IMR-90 (cell line): ENCODE data around the gene MPP1. TPM values are rescaled to one million over a fixed set of nuclear protein-coding genes. Genes with fewer than 3 reads are reported as not detected.

Experiments
- ATAC-seq: fragments of 200-7000 bp; cut with Tn5 transposase; 2 replicates; pipeline ENCODE4 v1.9.1; 2020; ENCODE audit warnings: low read depth, mild to moderate bottlenecking, moderate library complexity
- BruUV-seq: library from RNA; stranded (reverse); fragments of 400-500 nt; replicated peaks from 2 replicates; lab custom pipeline; 2021; lab: Mats Ljungman, UMichigan
- CTCF ChIA-PET: fragments of 300-600 bp; formaldehyde crosslinking; extraction: SDS; loops from one replicate; lab custom pipeline; 2021; ENCODE audit warnings: antibody characterized with exemption; lab: Yijun Ruan, JAX
- POLR2A ChIA-PET: fragments of 300-600 bp; sonication (Branson Sonifier 250); formaldehyde crosslinking; loops from one replicate; lab custom pipeline; 2022; ENCODE audit warnings: antibody characterized with exemption; ENCODE audit not compliant: unreplicated experiment; lab: Charles Lee
- DNase-seq: peaks from one replicate; pipeline ENCODE4 v3.0.0; 2013
- H2AFZ ChIP-seq: replicated peaks from 2 replicates; pipeline ENCODE3; 2013; ENCODE audit warnings: low read length, mild to moderate bottlenecking; ENCODE audit not compliant: poor library complexity
- H2AK5ac ChIP-seq: 2 replicates; pipeline ENCODE4 v1.6.1; 2013; ENCODE audit warnings: low read depth, low read length, inconsistent platforms
- H2AK9ac ChIP-seq: replicated peaks from 2 replicates; pipeline ENCODE3; 2013; ENCODE audit warnings: mild to moderate bottlenecking, low read depth, low read length, moderate library complexity; ENCODE audit not compliant: poor library complexity
- H2BK120ac ChIP-seq: 2 replicates; pipeline ENCODE4 v1.6.1; 2013; ENCODE audit warnings: low read depth, low read length, inconsistent platforms
- H2BK15ac ChIP-seq: 3 replicates; pipeline ENCODE4 v1.6.1; 2013; ENCODE audit warnings: low read depth, low read length, inconsistent platforms
- H2BK20ac ChIP-seq: 2 replicates; pipeline ENCODE4 v1.6.1; 2013; ENCODE audit warnings: low read depth, mild to moderate bottlenecking, inconsistent platforms, low read length, moderate library complexity
- H2BK5ac ChIP-seq: 2 replicates; pipeline ENCODE4 v1.6.1; 2013; ENCODE audit warnings: mild to moderate bottlenecking, low read depth, low read length, inconsistent platforms; ENCODE audit not compliant: poor library complexity, severe bottlenecking
- H3K14ac ChIP-seq: replicated peaks from 2 replicates; pipeline ENCODE4 v1.6.1; 2013; ENCODE audit warnings: low read depth, low read length, inconsistent platforms
- H3K18ac ChIP-seq: 2 replicates; pipeline ENCODE4 v1.6.1; 2013; ENCODE audit warnings: low read depth, low read length, control low read depth
- H3K23ac ChIP-seq: 2 replicates; pipeline ENCODE4 v1.6.1; 2013; ENCODE audit warnings: low read depth, low read length, inconsistent platforms
- H3K27ac ChIP-seq: 2 replicates; pipeline ENCODE4 v1.5.1; 2013; ENCODE audit warnings: mild to moderate bottlenecking, control low read depth, low read length; ENCODE audit not compliant: insufficient read depth
- H3K27me3 ChIP-seq: 2 replicates; pipeline ENCODE4 v1.6.1; 2013; ENCODE audit warnings: low read length; ENCODE audit not compliant: control insufficient read depth, insufficient read depth
- H3K36me3 ChIP-seq: 2 replicates; pipeline ENCODE4 v1.6.1; 2013; ENCODE audit warnings: low read length, mixed read lengths; ENCODE audit not compliant: control insufficient read depth, insufficient read depth
- H3K4ac ChIP-seq: 2 replicates; pipeline ENCODE4 v1.6.1; 2013; ENCODE audit warnings: low read depth, low read length, inconsistent platforms
- H3K4me1 ChIP-seq: 2 replicates; pipeline ENCODE4 v1.6.1; 2013; ENCODE audit warnings: low read length, mixed read lengths; ENCODE audit not compliant: control insufficient read depth, insufficient read depth
- H3K4me2 ChIP-seq: 2 replicates; pipeline ENCODE4 v1.6.1; 2013; ENCODE audit warnings: low read depth, mild to moderate bottlenecking, control low read depth, low read length, moderate library complexity
- H3K4me3 ChIP-seq: 2 replicates; pipeline ENCODE4 v1.5.1; 2013; ENCODE audit warnings: low read depth, mild to moderate bottlenecking, control low read depth, low read length, moderate library complexity; ENCODE audit not compliant: insufficient read depth
- H3K56ac ChIP-seq: 2 replicates; pipeline ENCODE4 v1.6.1; 2013; ENCODE audit warnings: low read length, inconsistent platforms; ENCODE audit not compliant: insufficient read depth; ENCODE audit errors: extremely low read depth
- H3K79me1 ChIP-seq, 2 experiments: 2 replicates each; pipeline ENCODE4 v1.6.1; 2013; ENCODE audit warnings: low read length in 2 of 2, inconsistent platforms in 1 of 2, low read depth in 1 of 2
- H3K9ac ChIP-seq: 2 replicates; pipeline ENCODE4 v1.6.1; 2013; ENCODE audit warnings: low read depth, low read length, control low read depth
- H3K9me1 ChIP-seq: 2 replicates; pipeline ENCODE4 v1.6.1; 2013; ENCODE audit warnings: low read length, inconsistent platforms; ENCODE audit not compliant: insufficient read depth
- H3K9me3 ChIP-seq: 2 replicates; pipeline ENCODE4 v1.6.1; 2013; ENCODE audit warnings: low read length; ENCODE audit not compliant: control insufficient read depth, insufficient read depth
- H4K20me1 ChIP-seq: 2 replicates; pipeline ENCODE4 v1.6.1; 2013; ENCODE audit warnings: low read length, inconsistent platforms; ENCODE audit not compliant: insufficient read depth
- H4K5ac ChIP-seq: 2 replicates; pipeline ENCODE4 v1.6.1; 2013; ENCODE audit warnings: mild to moderate bottlenecking, low read depth, low read length, control low read depth
- H4K8ac ChIP-seq, 2 experiments: 2 replicates each; pipeline ENCODE4 v1.6.1; 2013; ENCODE audit warnings: low read depth in 2 of 2, low read length in 2 of 2, control low read depth in 1 of 2, inconsistent platforms in 1 of 2
- H4K91ac ChIP-seq: 2 replicates; pipeline ENCODE4 v1.6.1; 2013; ENCODE audit warnings: low read depth, low read length, inconsistent platforms; ENCODE audit not compliant: insufficient read depth
- MXI1 ChIP-seq: IDR thresholded peaks from 2 replicates; pipeline ENCODE4 v1.6.1; 2012; ENCODE audit warnings: low read depth, mild to moderate bottlenecking, low read length, moderate library complexity, borderline replicate concordance
- NFE2L2 ChIP-seq: fragments of 150-350 bp; IDR thresholded peaks from 2 replicates; pipeline ENCODE4 v1.6.1; 2016; ENCODE audit warnings: low read depth, mild to moderate bottlenecking, low read length
- dilution Hi-C: fragments of 300-500 bp; cut with HindIII; formaldehyde crosslinking; loops from one replicate; pipeline ENCODE4 v1.14.3; 2018; ENCODE audit warnings: low sequenced_read_pairs; ENCODE audit not compliant: unreplicated experiment
- in situ Hi-C: fragments of 300-500 bp; cut with MboI; formaldehyde crosslinking; loops from 3 replicates; pipeline ENCODE4 v1.14.3; 2019; ENCODE audit warnings: low sequenced_read_pairs, inconsistent platforms, mixed read lengths
- intact Hi-C: fragments of 100-400 bp; cut with micrococcal nuclease; formaldehyde crosslinking; loops from 2 replicates; pipeline ENCODE4 v1.10.0; 2022
- polyA plus RNA-seq, 3 experiments: library from polyadenylated mRNA; depleted of rRNA; stranded (reverse); fragments of >200 nt; gene quantifications; 2 replicates each; pipeline ENCODE4 v1.2.3, GENCODE V29; 2012; ENCODE audit warnings: low replicate concordance in 1 of 3
- total RNA-seq: library from RNA; depleted of rRNA; stranded (reverse); fragments of >200 nt; gene quantifications from 2 replicates; pipeline ENCODE4 v1.2.3, GENCODE V29; 2012

MPP1 gene
- total and polyA plus RNA-seq, 2 of the 4 experiments (the other 2 are of a cell fraction): 35.2 to 43.0 TPM

- Histone ChIP-seq H3K4me1 (no peaks in the 10 kb centered on the region; the same call in 1 of the 2 replicates), H3K4me3 (no peak overlapping the region), H3K23ac (no peak overlapping the region), H2AK5ac (no peak overlapping the region), H3K27me3 (no peaks in the 10 kb centered on the region), H3K9me1 (no peaks in the 10 kb centered on the region), H3K9me3 (no peaks in the 10 kb centered on the region), H2AFZ (no peak overlapping the region), H3K4me2 (no peak overlapping the region), H3K18ac (no peak overlapping the region), H4K5ac (no peak overlapping the region), H3K9ac (no peak overlapping the region), H3K36me3 (no peaks in the 10 kb centered on the region), H3K56ac (no peak overlapping the region), H2BK5ac (no peak overlapping the region), H3K79me1 (no peaks in the 10 kb centered on the region), H4K20me1 (no peaks in the 10 kb centered on the region), H4K8ac (no peak overlapping the region), H3K27ac (no peak overlapping the region), H2AK9ac (no peak overlapping the region), H4K91ac (no peak overlapping the region), H2BK120ac (no peak overlapping the region), H3K14ac (no peak overlapping the region), H2BK15ac (no peak overlapping the region), H2BK20ac (no peak overlapping the region), H3K4ac (no peak overlapping the region)
- in situ Hi-C loops (loop anchor here (25.0 kb wide), 1 partner anchor 155 kb away; the partner anchor contains the start of gene CTAG1A), intact Hi-C loops (no loop called here), dilution Hi-C loops (no loop called here)
- ATAC-seq (no peak), DNase-seq (no peak)
- POLR2A ChIA-PET: no interaction called here
- TF ChIP-seq MXI1 (no peak), NFE2L2 (no peak)
- CTCF ChIA-PET: no interaction called here
- no TSS peak for BruUV-seq
Observed at GRCh38 chrX:154742613-154743012, 62.7 kb downstream of the MPP1 start.
